Mesodermal cell (in vitro differentiated cells): ENCODE measurements around the gene CDKN2B-AS1.

ENCODE experiments used
- H3K27ac ChIP-seq: 2 replicates; pipeline ENCODE4 v1.7.0; 2013; ENCODE audit warnings: mild to moderate bottlenecking, low read depth, low read length, moderate library complexity; ENCODE audit not compliant: severe bottlenecking
- H3K36me3 ChIP-seq: 2 replicates; pipeline ENCODE4 v1.7.1; 2013; ENCODE audit warnings: mild to moderate bottlenecking, low read length, moderate library complexity; ENCODE audit not compliant: control insufficient read depth, insufficient read depth
- H3K4me1 ChIP-seq: one replicate; pipeline ENCODE4 v1.7.1; 2013; ENCODE audit warnings: mild to moderate bottlenecking, low read length; ENCODE audit not compliant: insufficient read depth, control insufficient read depth, poor library complexity, severe bottlenecking
- H3K4me3 ChIP-seq: 2 replicates; pipeline ENCODE4 v1.7.0; 2013; ENCODE audit warnings: low read length, control low read depth, mild to moderate bottlenecking; ENCODE audit not compliant: insufficient read depth, poor library complexity, severe bottlenecking; ENCODE audit errors: extremely low read depth
- H3K9me3 ChIP-seq: 2 replicates; pipeline ENCODE4 v1.7.1; 2013; ENCODE audit warnings: mild to moderate bottlenecking, low read length, moderate library complexity; ENCODE audit not compliant: control insufficient read depth
- WGBS, 2 experiments: methylation state at CpG; one replicate each; pipeline ENCODE4 v1.1.5; 2013; ENCODE audit warnings: missing lambda C conversion rate in 2 of 2; ENCODE audit not compliant: insufficient coverage in 2 of 2; 5-methylcytosine and 5-hydroxymethylcytosine counted together

CDKN2B-AS1 gene

DNA sequence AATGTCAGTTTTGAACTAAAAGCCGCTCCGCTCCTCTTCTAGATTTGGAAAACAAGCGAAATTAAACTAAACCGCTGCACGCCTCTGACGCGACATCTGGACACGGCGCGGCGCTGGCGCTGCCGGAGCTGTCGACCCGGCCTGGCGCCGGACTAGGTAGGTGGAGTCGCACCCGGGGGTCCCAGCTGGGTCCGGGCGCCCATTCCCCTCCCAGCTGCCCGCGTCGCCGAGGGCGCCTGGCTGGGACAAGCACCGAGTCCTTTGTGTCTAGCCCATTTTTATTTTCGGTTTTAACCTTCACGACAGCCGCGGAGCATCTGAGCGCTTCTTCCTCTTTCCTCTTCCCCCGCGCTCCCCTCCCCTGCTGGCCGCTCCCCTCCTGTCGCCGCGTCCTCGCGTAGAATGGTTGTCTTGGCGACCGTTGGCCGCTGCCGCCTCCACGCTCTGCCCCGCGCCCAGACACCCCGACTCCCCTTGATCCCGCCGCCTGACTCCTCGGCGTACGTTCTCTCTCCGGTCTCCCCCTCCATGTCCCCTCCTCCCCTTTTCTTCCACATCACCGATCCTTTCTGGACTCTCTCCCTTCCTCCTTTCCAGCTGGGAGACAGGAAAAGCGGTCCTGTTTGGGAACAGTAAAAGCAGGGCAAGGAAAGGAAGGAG is 545 bp downstream of the CDKN2B-AS1 start:
- Histone ChIP-seq H3K27ac (no peak overlapping the region), H3K36me3 (no peaks in the 10 kb centered on the region), H3K9me3 (no peaks in the 10 kb centered on the region), H3K4me1 (no peaks in the 10 kb centered on the region), H3K4me3 (peak overlapping the region; percentile 58)
- WGBS, 2 experiments, result 0% methylated on average over 46 to 50 of the region's 56 CpGs

DNA sequence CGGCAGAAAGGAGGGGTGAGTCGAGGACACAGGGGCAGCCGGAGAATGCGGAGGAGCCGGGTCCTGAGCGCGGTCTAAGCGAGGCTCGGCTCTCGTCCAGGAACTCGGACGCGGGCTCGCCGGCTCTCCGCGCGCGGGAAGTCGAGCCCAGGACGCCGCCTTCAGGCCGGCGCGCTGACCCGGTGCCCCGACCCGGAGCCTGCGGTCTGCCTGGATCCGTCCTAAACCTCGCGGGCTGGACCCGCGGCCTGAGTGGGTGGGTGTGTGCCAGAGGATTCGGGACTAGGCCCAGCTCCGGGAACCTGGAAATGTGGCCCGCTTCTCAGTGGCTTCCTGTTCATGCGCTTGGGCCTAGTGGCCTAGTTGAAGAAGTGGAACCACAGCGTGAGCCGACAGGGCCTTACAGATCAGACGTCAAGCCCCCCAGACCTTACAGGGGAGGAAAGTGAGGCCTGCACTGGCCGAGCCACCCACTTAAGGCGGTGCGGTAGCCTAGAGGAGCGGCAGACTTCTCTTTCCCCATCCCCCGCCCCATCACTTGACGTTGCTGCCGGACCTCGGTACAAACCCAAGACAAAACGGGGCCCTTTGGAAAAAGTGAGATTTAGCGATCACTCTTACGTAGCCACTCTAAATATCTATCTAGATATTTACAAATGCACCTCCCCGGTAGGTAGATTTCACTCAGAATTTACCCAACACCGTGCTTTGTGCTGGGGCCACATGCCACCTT is 1.2 kb downstream of the CDKN2B-AS1 start:
- no peaks in the 10 kb centered on the region for H3K36me3 ChIP-seq
- no peaks in the 10 kb centered on the region for H3K9me3 ChIP-seq
- 2 to 8% methylated on average over 17 to 28 of the region's 54 CpGs for WGBS, 2 experiments
- H3K4me3 ChIP-seq, result peak overlapping the region; percentile 58
- no peak overlapping the region for H3K27ac ChIP-seq
- no peaks in the 10 kb centered on the region for H3K4me1 ChIP-seq

DNA sequence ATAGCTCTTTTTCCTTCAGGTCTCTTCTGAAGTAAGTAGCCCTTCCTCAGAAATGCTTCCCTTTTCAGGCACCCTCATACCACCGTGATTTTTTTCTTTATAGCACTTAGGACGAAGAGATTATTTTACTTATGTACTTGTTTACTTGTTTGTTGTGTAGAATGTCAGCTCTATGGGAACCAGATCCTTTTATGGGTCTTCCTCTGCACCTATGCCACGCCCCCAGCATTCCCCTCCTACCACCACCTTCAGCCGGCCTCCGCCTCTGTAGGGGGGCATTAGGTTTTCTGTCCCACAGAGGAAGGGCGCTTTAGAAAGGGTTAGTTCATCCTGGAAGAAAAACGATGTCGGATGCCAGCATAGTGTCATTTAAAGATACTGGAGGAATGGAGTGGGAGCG is 1.8 kb downstream of the CDKN2B-AS1 start:
- no peaks in the 10 kb centered on the region for H3K36me3 ChIP-seq
- H3K4me3 ChIP-seq, result no peak overlapping the region
- no peaks in the 10 kb centered on the region for H3K9me3 ChIP-seq
- H3K27ac ChIP-seq, result no peak overlapping the region
- 15 to 52% methylated on average over 3 to 4 of the region's 9 CpGs for WGBS, 2 experiments
- H3K4me1 ChIP-seq, result no peaks in the 10 kb centered on the region

DNA sequence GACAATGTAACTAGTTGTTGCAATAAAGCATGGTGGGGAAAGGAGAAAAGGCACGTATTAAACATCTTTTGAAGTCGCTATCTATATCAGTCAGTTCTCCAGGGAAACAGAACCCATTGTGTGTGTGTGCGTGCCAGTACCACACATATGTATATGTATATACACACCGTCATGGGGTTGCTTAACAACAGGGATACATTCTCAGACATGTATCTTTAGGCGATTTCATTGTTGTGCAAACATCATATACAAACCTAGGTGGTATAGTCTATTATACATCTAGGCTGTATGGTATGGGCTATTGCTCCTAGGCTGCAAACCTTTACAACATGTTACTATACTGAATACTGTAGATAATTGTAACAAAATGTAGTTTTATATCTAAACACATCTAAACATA is 2.3 kb downstream of the CDKN2B-AS1 start:
- 32 to 82% methylated on average over 2 of the region's 5 CpGs for WGBS, 2 experiments
- H3K4me1 ChIP-seq, result no peaks in the 10 kb centered on the region
- H3K4me3 ChIP-seq, result no peak overlapping the region
- no peak overlapping the region for H3K27ac ChIP-seq
- H3K36me3 ChIP-seq, result no peaks in the 10 kb centered on the region
- no peaks in the 10 kb centered on the region for H3K9me3 ChIP-seq

DNA sequence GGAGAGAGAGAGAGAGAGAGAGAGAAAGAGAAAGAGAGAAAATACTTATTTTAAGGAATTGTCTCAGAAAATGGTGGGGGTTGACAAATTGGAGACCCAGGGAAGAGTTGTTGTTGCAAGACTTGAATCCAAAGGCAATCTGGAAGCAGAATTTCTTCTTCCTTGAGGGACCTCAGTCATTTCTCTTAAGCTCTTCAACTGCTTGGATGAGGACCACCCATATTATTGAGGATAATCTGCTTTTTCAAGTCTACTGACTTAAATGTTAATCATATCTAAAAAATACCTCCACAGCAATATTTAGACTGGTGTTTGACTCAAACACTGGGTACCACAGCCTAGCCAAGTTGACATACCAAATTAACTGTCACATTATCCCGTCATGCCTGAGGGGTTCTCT is 2.9 kb downstream of the CDKN2B-AS1 start:
- no peak overlapping the region for H3K4me3 ChIP-seq

DNA sequence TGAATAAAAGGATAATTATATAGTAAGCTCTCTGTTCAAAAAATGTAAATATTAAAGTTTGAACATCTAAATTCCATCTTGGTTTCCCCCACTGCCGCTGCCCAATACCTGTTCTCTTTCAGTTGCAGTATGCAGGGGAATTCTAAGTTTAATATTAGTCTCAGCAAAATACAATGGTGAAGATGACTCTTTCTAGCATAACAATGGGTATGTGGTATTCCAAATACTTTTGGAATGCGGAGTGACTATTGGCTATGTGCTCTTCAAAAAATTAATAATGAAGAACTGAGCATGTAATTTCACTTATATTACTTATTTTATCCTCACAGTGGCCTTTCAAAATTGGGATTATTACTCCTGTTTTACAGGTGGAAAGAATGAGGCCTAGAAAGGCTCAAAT is 3.4 kb downstream of the CDKN2B-AS1 start:
- WGBS, 2 experiments, result no CpG with 5 or more reads among the region's 2 CpGs

More for the DNA sequence above, 2.9 kb downstream of the CDKN2B-AS1 start:
- H3K27ac ChIP-seq, result no peak overlapping the region
- H3K4me1 ChIP-seq, result no peaks in the 10 kb centered on the region
- WGBS, 2 experiments, result no CpG with 5 or more reads among the region's 1 CpG
- no peaks in the 10 kb centered on the region for H3K36me3 ChIP-seq
- H3K9me3 ChIP-seq, result no peaks in the 10 kb centered on the region

DNA sequence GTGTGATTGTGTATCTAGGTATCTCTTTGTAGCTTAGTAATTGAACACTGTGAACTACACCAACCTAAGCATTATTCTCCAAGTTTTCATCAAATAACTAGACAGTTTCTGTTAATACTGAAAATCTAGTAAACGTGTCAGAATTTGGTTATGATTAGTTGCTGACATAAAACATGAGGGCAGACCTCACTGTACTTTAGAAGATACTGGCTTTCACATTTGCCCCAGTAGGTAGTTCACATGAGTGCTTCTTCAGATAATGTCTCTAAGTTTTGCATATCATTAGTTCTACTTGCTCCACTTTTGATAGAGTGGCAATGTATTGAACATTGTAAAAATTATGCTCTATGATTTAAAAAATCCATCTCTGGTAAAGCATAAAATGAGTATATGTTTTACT is 7.4 kb downstream of the CDKN2B-AS1 start:
- peaks cover 17% of the 10 kb centered on the region for H3K36me3 ChIP-seq
- no peak overlapping the region for H3K27ac ChIP-seq
- H3K4me3 ChIP-seq, result no peak overlapping the region
- no peaks in the 10 kb centered on the region for H3K9me3 ChIP-seq
- WGBS, 2 experiments, result no CpG with 5 or more reads among the region's 1 CpG
- no peaks in the 10 kb centered on the region for H3K4me1 ChIP-seq

More for the DNA sequence above, 3.4 kb downstream of the CDKN2B-AS1 start:
- Histone ChIP-seq H3K27ac (no peak overlapping the region), H3K4me3 (no peak overlapping the region), H3K4me1 (no peaks in the 10 kb centered on the region), H3K36me3 (no peaks in the 10 kb centered on the region), H3K9me3 (no peaks in the 10 kb centered on the region)

DNA sequence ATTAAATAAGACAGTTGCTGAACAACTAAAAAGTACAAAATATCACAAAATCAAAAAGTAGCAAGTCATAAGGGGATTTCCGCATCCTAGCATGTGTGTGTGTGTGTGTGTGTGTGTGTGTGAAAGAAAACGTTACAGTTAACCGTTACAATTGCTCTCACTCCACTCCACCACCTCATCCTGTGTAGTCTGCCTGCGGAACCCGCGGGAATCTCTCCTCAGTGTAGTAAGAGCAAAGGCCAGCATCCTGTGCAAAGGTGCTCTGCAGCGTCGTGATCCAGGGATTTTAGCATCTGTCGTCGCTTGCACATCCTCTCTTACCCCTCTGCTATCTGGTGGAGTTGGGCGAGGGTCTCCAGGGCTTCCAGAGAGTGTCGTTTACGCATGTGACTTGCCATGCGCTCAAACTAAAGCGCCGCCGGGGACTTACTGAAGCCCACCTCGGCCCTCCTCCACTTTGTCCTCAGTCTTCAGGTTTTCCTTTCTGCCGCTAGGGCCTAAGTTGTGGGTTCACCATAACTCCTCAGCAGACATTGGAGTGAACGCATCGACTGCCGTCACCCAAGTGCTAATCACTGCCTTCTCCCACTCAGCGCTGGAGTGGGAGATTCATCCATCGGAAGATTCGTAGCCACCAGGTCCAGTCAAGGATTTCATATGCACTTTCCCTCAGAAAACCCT is 10.6 kb downstream of the CDKN2B-AS1 start:
- no peaks in the 10 kb centered on the region for H3K9me3 ChIP-seq
- WGBS, 2 experiments, result 7 to 14% methylated on average over 11 to 20 of the region's 25 CpGs
- H3K4me1 ChIP-seq, result no peaks in the 10 kb centered on the region
- peaks cover 17% of the 10 kb centered on the region for H3K36me3 ChIP-seq
- H3K27ac ChIP-seq, result no peak overlapping the region
- peak overlapping the region; percentile 39 for H3K4me3 ChIP-seq

DNA sequence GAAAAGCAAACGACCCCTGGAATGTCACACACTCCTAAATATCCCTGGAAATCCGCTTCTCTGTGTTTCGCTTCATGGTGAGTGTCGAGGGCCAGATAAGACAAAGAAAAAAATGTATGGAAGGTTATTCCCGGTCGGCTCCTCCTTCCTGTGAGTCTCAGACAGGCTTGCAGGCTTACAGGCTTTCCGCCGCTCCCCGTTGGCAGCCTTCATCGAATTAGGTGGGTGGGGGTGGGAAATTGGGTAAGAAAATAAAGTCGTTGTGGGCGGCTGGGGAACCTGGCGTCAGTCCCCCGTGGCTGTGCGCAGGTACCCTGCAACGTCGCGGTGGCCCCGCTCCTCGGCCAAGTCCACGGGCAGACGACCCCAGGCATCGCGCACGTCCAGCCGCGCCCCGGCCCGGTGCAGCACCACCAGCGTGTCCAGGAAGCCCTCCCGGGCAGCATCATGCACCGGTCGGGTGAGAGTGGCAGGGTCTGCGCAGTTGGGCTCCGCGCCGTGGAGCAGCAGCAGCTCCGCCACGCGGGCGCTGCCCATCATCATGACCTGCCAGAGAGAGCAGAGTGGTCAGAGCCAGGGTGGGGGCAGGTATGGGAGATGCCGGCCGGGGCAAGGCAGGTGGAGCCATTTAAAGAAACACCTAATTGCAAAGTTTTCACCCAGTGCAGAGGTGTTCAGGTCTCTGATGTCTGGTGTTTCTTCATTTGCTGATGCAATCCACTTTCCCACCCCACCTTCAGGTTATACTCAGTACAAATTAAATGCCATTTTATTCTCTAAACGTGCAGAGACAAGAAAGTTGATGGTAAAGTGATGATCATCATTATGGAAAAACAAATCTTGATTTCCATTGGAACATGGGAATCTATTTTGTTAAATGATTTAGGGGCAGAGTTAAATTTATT is 11.4 kb downstream of the CDKN2B-AS1 start:
- peak overlapping the region; percentile 39 for H3K4me3 ChIP-seq
- no peaks in the 10 kb centered on the region for H3K4me1 ChIP-seq
- no peaks in the 10 kb centered on the region for H3K9me3 ChIP-seq
- WGBS, 2 experiments, result 3 to 4% methylated on average over 36 to 37 of the region's 44 CpGs
- no peak overlapping the region for H3K27ac ChIP-seq
- H3K36me3 ChIP-seq, result peaks cover 17% of the 10 kb centered on the region

DNA sequence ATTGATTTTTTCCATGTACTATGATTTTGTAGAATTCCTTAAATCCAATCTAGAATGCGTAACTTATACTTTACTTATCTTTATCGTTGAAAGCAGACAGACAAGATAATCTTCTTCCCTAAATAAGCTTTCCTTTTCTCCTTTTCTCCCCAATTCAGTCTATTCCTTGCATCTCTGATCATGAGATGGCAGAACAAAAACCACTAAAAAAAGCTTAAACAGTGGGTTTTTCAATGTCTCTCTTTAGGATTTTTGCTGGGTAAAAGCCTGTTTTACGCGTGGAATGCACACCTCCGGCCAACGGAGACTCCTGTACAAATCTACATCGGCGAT is 13.8 kb downstream of the CDKN2B-AS1 start:
- Histone ChIP-seq H3K4me3 (peak overlapping the region; percentile 81), H3K4me1 (no peaks in the 10 kb centered on the region), H3K9me3 (no peaks in the 10 kb centered on the region), H3K36me3 (peaks cover 17% of the 10 kb centered on the region), H3K27ac (peak overlapping the region; percentile 91)
- 0 to 2% methylated on average over 2 to 8 of the region's 8 CpGs for WGBS, 2 experiments
